Measurements from ENCODE around the gene ITGBL1. TPM values are rescaled to one million over a fixed set of nuclear protein-coding genes. Genes with fewer than 3 reads are reported as not detected.

The ITGBL1 gene
- total and polyA plus RNA-seq, 8 donors, result 0.63 to 9.5 (median 1.6) TPM

- Histone ChIP-seq H3K4me1 (no peaks in the 10 kb centered on the region), H3K9me3 (no peaks in the 10 kb centered on the region), H3K36me3 (no peaks in the 10 kb centered on the region), H3K27ac (no peak overlapping the region), H3K4me3 (no peak overlapping the region), H3K27me3 (no peaks in the 10 kb centered on the region)
- TF ChIP-seq CTCF (IDR thresholded peaks at IDR 0.05), result no peak
- WGBS, 2 donors, result 36 to 44% methylated on average over 3 of the region's 3 CpGs
- intact Hi-C loops (cut with DNase I), result no loop called here
- DNase-seq (no peak), ATAC-seq (no peak), FAIRE-seq (no peak)
Observed at GRCh38 chr13:101703838-101704237, 251.4 kb downstream of the ITGBL1 start.

- H3K27me3 ChIP-seq, result no peaks in the 10 kb centered on the region
- H3K4me3 ChIP-seq, result no peak overlapping the region
- H3K27ac ChIP-seq, result no peak overlapping the region
- H3K4me1 ChIP-seq, result no peaks in the 10 kb centered on the region
- no peaks in the 10 kb centered on the region for H3K9me3 ChIP-seq
- 50 to 56% methylated on average over 6 of the region's 6 CpGs for WGBS, 2 donors
- intact Hi-C loops (cut with DNase I), result no loop called here
- peak in 1 of 4 donors; percentile 63 for ATAC-seq
- DNase-seq, result no peak
- no peak for TF ChIP-seq CTCF (IDR thresholded peaks at IDR 0.05)
- H3K36me3 ChIP-seq, result no peaks in the 10 kb centered on the region
- no peak for FAIRE-seq
Observed at GRCh38 chr13:101706651-101707050, 254.2 kb downstream of the ITGBL1 start.

GRCh38 chr13:101707659-101708058, 255.2 kb downstream of the ITGBL1 start:
- Histone ChIP-seq H3K27me3 (no peaks in the 10 kb centered on the region), H3K36me3 (no peaks in the 10 kb centered on the region), H3K27ac (no peak overlapping the region), H3K4me3 (no peak overlapping the region), H3K9me3 (no peaks in the 10 kb centered on the region), H3K4me1 (no peaks in the 10 kb centered on the region)
- DNase-seq (no peak), ATAC-seq (no peak), FAIRE-seq (no peak)
- no peak for TF ChIP-seq CTCF (IDR thresholded peaks at IDR 0.05)
- 55 to 84% methylated on average over 2 of the region's 2 CpGs for WGBS, 2 donors
- intact Hi-C loops (cut with DNase I), result no loop called here

GRCh38 chr13:101708115-101708514, 255.6 kb downstream of the ITGBL1 start:
- no peak for TF ChIP-seq CTCF (IDR thresholded peaks at IDR 0.05)

GRCh38 chr13:101709952-101710351, 257.5 kb downstream of the ITGBL1 start:
- no peak for DNase-seq
- Histone ChIP-seq H3K36me3 (no peaks in the 10 kb centered on the region), H3K4me3 (no peak overlapping the region), H3K27me3 (no peaks in the 10 kb centered on the region), H3K9me3 (no peaks in the 10 kb centered on the region), H3K27ac (no peak overlapping the region), H3K4me1 (no peaks in the 10 kb centered on the region)
- no peak for ATAC-seq
- no peak for FAIRE-seq
- TF ChIP-seq CTCF (IDR thresholded peaks at IDR 0.05), result no peak
- intact Hi-C loops (cut with DNase I), result no loop called here
- WGBS, 2 donors, result 48 to 60% methylated on average over 6 of the region's 6 CpGs

More at GRCh38 chr13:101708115-101708514, 255.6 kb downstream of the ITGBL1 start:
- FAIRE-seq (no peak), ATAC-seq (no peak), DNase-seq (no peak)
- no peak overlapping the region for H3K27ac ChIP-seq
- H3K36me3 ChIP-seq, result no peaks in the 10 kb centered on the region
- H3K9me3 ChIP-seq, result no peaks in the 10 kb centered on the region
- H3K4me3 ChIP-seq, result no peak overlapping the region
- H3K4me1 ChIP-seq, result no peaks in the 10 kb centered on the region
- no peaks in the 10 kb centered on the region for H3K27me3 ChIP-seq
- intact Hi-C loops (cut with DNase I), result no loop called here
- WGBS, 2 donors, result 76 to 85% methylated on average over 1 of the region's 1 CpG

All from pancreas (tissue), 10 donors.